ENCODE results near the gene ARHGAP18. TPM values are rescaled to one million over a fixed set of nuclear protein-coding genes. Genes with fewer than 3 reads are reported as not detected.

Gene ARHGAP18
- total RNA-seq, 4 donors from 2014 or later, result 5.1 to 12.7 (median 7.7) TPM

DNA sequence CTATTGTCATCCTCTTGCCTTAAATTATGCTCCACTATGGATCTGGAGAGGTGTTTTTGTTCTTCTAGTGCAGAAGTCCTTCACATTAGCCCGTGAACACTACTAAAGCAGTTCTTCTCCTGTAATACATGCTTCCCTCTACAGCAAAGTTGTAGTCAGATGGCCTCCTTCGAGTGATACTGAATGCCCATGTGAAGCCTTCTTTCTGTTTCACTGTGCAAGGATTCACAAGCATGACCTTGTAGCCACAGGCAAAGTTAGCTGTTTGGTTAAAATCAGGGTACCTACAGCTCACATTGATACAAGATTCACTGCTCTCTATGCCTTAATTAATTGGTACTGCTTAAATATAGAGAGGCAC is 47.6 kb downstream of the ARHGAP18 start:
- TF ChIP-seq, protein P1, sequence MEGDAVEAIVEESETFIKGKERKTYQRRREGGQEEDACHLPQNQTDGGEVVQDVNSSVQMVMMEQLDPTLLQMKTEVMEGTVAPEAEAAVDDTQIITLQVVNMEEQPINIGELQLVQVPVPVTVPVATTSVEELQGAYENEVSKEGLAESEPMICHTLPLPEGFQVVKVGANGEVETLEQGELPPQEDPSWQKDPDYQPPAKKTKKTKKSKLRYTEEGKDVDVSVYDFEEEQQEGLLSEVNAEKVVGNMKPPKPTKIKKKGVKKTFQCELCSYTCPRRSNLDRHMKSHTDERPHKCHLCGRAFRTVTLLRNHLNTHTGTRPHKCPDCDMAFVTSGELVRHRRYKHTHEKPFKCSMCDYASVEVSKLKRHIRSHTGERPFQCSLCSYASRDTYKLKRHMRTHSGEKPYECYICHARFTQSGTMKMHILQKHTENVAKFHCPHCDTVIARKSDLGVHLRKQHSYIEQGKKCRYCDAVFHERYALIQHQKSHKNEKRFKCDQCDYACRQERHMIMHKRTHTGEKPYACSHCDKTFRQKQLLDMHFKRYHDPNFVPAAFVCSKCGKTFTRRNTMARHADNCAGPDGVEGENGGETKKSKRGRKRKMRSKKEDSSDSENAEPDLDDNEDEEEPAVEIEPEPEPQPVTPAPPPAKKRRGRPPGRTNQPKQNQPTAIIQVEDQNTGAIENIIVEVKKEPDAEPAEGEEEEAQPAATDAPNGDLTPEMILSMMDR (IDR thresholded peaks at IDR 0.05), result no peak
- no peak for TF ChIP-seq POLR2A (IDR thresholded peaks at IDR 0.05)
- intact Hi-C loops (cut with DNase I; ENCODE audit: low total_unique reads), result no loop called here
- 75 to 78% methylated on average over 2 of the region's 2 CpGs for WGBS, 2 donors
- no peak overlapping the region for H3K4me3 ChIP-seq (ENCODE audit: low read depth, poor library complexity, severe bottlenecking)
- DNase-seq (ENCODE audit: low spot score in 2 of 2), result no peak

DNA sequence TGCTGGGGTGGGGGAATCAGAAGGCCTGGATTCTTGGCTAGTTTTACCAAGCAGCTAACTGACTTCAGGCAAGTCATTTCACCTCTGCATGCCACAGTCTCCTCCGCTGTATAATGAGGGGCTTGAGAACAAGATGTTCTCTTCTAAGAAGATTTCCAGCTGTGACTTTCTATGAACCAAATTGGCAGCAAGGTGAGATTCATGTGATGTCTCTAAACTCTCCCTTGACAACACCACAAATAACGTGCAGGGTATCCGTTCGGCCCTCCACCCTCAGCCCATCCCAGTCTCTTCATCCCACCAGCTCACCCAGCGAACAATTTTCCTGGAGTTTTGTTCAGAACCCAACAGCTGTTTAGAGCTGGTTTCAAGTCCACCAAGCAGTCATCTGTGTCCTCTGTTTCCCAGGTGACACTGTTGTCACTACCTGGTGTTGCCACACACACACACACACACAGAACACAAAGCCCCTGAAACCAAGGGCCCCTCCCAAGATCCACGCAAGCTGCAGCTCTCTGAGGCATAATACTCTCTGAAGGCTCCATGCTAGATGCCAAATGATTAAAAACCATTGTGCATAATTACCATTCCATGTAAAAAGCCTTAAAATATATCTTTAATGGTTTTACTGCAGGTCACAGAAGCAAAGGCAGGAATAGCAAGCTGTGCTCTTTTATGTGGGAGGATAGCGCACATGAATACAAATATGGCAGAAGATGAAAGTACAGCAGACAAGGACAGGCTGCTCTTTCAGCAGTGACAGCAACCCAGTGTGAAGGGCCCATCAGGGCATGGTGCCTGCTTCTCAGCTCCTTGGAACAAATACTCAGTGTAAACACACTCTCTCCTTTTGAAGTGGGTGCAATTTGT is 48.2 kb downstream of the ARHGAP18 start:
- TF ChIP-seq, protein P1 (IDR thresholded peaks at IDR 0.05), result no peak
- TF ChIP-seq POLR2A (IDR thresholded peaks at IDR 0.05), result no peak
- intact Hi-C loops (cut with DNase I; ENCODE audit: low total_unique reads), result no loop called here
- no peak for DNase-seq (ENCODE audit: low spot score in 2 of 2)
- WGBS, 2 donors, result 73 to 81% methylated on average over 7 of the region's 7 CpGs
- no peak overlapping the region for H3K4me3 ChIP-seq (ENCODE audit: low read depth, poor library complexity, severe bottlenecking)

DNA sequence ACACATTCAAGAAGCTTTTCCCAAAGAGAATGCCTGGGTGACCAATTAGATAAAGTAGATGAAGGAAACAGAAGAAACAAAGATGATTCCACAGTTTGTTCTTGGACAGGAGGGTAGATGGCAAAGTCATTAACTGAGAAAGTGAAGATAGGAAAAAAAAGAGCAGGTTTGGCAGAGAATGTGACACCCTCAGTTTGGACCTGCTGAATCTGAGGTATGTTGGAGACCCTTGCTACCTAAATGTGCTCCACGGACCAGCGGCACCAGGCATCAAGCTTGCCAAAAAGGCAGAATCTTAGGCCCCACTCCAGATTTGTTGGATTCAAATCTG is 49.7 kb downstream of the ARHGAP18 start:
- no peak for DNase-seq (ENCODE audit: low spot score in 2 of 2)
- TF ChIP-seq POLR2A (IDR thresholded peaks at IDR 0.05), result no peak
- TF ChIP-seq, protein P1 (IDR thresholded peaks at IDR 0.05), result no peak
- H3K4me3 ChIP-seq (ENCODE audit: low read depth, poor library complexity, severe bottlenecking), result no peak overlapping the region
- intact Hi-C loops (cut with DNase I; ENCODE audit: low total_unique reads), result no loop called here
- WGBS, 2 donors, result 56 to 75% methylated on average over 2 of the region's 2 CpGs

DNA sequence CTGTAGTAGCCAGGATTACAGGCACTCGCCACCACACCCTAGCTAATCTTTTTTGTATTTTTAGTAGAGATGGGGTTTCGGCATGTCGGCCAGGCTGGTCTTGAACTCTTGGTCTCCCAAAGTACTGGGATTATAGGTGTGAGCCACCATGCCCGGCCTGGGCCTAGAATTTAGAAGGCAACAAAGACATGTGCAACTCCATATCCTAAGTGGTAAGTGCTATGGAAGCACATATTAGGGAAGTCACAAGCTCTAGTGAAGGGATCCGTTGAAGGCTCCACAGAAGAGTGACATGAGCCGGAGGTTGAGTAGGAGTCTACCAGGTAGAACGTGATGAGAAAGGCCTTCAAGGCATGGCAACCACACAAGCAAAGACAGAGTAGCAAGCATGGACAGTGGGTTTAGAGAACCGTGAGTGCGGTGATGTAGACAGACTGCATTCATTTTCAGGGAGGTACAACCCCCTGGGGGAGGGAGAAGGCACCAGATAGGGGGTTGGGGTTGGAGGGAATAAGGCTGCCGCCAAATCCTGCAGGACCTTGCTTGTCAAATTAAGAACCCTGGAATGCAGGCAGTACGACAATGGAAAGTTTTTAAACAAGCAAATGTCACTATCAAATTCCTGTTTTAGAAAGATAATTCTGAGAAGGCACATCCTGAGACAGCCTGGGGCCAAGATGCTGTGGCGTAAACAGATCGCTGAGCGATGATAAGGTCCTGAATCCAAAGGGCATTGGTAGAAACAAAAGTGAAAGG is 50.2 kb downstream of the ARHGAP18 start:
- H3K4me3 ChIP-seq (ENCODE audit: low read depth, poor library complexity, severe bottlenecking), result no peak overlapping the region
- TF ChIP-seq, protein P1 (IDR thresholded peaks at IDR 0.05), result no peak
- TF ChIP-seq POLR2A (IDR thresholded peaks at IDR 0.05), result no peak
- intact Hi-C loops (cut with DNase I; ENCODE audit: low total_unique reads), result no loop called here
- DNase-seq (ENCODE audit: low spot score in 2 of 2), result no peak
- WGBS, 2 donors, result 55 to 68% methylated on average over 14 of the region's 14 CpGs

DNA sequence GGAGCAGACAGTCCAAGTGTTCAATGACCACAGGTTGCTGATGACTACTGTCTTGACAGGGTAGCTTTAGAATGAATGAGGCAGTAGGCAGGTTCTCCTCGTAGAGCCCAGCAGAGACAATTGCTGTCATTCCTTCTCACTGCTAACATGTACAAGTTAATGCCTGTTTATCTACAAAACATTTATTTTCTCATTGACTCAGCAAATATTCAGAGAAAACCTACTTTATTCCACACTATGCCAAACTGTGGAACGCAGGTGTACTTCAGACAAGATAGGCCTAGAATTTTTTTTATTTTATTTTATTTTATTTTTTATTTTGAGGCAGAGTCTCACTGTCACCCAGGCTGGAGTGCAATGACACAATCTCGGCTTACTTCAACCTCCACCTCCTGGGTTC is 50.8 kb downstream of the ARHGAP18 start:
- no peak overlapping the region for H3K4me3 ChIP-seq (ENCODE audit: low read depth, poor library complexity, severe bottlenecking)
- DNase-seq (ENCODE audit: low spot score in 2 of 2), result no peak
- 79 to 90% methylated on average over 3 of the region's 3 CpGs for WGBS, 2 donors
- TF ChIP-seq, protein P1 (IDR thresholded peaks at IDR 0.05), result no peak
- no peak for TF ChIP-seq POLR2A (IDR thresholded peaks at IDR 0.05)
- intact Hi-C loops (cut with DNase I; ENCODE audit: low total_unique reads), result no loop called here

Data from lower leg skin (tissue), 4 donors.